GM18873 (cell line): ENCODE data around the gene GJE1.
"Not testable (repeated sequence)": the region's sequence is repeated elsewhere in the genome, so short reads cannot be mapped to it uniquely, and the experiment has no call there.

Source experiments
- ATAC-seq: cut with Tn5 transposase; IDR thresholded peaks from one replicate; pipeline ENCODE4 v1.9.1; 2021; ENCODE audit warnings: mild to moderate bottlenecking, moderate library complexity, moderate number of reproducible peaks; ENCODE audit not compliant: unreplicated experiment, low FRiP score

Gene GJE1, protein sequence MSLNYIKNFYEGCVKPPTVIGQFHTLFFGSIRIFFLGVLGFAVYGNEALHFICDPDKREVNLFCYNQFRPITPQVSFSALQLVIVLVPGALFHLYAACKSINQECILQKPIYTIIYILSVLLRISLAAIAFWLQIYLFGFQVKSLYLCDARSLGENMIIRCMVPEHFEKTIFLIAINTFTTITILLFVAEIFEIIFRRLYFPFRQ

DNA sequence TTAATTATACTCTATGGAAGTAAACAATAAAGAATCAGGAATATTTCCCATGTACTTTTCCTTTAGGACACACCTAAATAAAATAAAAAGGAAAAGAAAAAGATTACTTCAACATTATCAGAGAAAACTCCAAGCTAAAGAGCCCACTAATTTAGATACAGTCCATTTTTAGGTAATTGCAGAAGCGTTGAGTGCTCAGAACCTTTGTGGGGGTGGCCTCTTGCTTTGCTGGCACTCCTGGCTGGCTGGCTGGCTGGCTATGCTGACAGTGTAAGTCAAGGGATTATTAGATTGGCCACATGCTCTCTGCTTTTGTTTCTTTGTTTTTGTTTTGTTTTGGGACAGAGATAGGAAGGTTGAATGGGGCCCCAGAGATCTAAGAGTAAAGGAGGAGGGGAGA lies at the start of gene GJE1:
GJE1 (plus strand) TSS at position 301 of the 400 bp plus-strand sequence. CDS start 234 bp downstream, outside the sequence.
- ATAC-seq, result no peak

DNA sequence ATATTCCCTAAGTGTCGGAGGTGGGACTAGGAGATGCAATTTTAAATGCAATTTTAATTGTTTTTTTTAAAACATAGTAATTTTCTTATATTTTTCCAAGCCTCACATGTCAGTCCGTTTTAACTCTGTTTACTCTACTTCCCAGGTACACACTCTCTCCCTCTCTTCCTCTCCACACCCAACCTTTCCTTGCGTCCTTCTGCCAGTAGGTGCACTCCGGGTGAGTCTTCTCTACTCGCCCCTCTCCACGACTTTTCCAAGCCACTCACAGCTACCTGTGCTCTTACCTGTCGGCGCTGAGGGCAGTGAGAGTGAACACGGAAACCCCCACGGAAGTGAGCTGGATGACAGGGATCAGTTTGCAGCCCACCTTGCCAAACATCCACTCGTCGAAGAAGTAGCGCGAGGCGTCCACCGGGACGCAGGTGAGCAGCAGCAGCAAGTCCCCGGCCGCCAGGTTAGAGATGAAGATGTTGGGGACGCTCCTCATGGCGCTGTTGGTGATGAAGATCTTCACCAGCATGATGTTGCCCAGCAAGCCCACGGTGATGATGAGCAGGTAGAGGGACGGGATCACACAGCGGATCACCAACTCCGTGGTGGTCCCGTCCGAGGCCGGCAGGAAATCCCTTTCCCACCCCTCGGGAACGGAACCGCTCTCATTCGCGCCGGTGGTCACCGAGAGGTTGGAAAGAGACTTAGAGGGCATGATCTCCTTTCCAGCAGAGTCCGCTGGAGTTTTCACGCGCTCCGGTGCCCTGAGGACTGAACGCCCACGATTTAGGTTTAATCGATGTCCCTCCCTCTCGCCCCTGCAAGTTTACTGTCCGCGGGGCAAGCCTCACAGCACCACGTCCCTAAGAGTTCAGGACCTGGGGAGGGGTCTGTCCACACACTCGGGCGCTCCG lies 44.5 kb upstream of the GJE1 start:
- no peak for ATAC-seq

DNA sequence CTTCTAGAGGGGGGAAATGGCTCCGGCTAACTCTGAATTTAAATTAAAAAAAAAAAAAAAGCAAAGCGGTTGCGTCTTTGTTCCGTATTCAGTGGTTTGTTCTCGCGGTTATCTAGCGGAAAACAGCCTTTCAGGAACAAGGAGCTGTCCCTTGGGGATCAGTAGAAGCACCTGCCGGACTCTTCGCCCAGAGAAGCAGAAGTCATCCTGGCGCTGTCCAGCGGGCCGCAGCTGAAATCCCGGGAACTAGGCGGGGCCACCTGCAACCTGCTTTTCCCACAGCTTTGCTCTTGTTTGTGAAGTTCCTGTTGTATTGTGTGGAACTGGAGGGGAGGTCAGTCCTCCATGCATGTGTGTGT lies 43.9 kb upstream of the GJE1 start:
- ATAC-seq, result no peak

DNA sequence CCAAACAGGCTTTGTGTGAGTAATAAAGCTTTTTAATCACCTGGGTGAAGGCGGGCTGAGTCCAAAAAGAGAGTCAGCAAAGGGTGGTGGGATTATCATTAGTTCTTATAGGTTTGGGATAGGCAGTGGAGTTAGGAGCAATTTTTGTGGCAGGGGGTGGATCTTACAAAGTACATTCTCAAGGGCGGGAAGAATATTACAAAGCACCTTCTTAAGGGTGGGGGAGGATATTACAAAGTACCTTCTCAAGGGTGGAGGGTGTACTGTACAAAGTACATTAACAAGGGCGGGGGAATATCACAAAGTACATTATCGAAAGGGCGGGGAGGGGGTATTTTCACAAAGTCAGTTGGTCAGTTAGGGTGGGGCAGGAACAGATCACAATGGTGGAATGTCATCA lies 27.9 kb upstream of the GJE1 start:
- ATAC-seq, result not testable (repeated sequence)

DNA sequence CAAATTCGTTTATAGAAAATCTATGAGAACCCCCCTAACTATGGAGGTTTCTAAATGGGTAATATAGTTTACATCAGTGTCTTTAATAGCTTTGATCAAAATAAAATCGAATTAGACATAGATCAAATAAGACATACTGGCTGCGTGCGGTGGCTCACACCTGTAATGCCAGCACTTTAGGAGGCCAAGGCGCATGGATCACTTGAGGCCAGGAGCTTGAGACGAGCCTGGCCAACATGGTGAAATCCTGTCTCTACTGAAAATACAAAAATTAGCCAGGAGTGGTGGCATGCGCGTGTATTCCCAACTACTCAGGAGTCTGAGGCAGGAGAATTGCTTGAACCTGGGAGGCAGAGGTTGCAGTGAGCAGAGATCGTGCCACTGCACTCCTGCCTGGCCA lies 21.9 kb upstream of the GJE1 start:
- ATAC-seq, result not testable (repeated sequence)

DNA sequence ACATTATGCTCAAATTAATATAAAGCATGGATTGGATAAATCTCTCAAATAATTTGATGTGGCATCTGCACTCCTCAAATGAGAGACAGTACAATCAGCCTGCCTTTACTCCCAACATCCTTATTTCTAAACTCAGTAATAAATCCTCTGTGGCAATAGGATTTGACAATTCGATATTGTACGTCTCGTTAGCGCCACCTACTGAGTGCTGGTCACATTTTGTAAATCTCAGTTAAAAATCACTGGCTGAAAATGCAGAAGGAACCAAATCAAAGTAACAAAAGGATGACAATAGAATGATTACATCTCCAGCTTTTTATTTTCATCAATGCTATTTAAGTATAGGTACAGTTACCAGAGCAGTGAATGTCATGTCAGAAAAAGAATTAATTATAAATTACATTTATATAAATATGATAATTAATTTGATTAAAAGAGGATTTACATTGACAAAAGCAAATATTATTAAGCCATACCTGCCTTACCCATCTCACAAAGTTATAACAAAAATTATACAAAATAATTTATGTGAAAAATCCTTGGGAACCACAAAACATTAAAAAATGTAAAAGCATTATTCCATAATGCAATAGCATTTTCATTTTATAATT lies 20.2 kb upstream of the GJE1 start:
- no peak for ATAC-seq

DNA sequence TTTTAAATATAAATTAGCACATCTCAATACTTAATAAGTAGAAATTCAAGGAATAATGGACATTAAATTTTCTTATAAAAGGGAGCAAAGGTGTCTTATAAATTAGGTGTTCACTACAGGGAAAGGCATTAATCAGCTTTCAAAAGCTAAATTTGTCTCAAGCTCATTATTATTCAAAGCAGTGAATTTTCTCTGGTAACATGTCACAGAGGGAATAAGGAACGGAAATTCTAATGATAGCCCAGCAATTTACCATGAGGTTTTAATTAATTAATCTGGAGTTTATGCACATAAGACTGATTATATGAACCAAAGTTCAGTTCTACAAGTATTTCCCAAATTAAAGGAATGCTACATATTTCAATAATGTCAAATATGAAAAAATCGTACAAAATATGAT lies 15.4 kb upstream of the GJE1 start:
- ATAC-seq, result no peak

DNA sequence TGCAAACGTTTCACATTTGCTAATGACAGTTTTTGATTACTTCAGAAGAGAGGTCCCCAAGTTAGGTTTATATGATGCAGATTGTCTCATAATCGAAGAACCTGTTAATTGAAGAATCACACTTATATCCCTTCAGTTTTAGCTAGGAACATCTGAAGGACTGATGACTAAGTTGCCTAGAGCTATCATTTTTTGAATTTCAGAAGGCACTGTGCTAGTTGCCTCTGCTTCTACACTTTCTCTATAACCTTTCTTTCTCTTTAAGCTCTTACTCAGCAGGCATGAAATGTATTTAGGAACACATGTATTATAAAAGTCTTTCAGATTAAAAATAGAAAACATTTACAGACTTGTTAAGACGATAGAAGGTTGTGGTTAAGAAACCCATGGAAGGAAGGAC lies 14.4 kb upstream of the GJE1 start:
- ATAC-seq, result no peak

DNA sequence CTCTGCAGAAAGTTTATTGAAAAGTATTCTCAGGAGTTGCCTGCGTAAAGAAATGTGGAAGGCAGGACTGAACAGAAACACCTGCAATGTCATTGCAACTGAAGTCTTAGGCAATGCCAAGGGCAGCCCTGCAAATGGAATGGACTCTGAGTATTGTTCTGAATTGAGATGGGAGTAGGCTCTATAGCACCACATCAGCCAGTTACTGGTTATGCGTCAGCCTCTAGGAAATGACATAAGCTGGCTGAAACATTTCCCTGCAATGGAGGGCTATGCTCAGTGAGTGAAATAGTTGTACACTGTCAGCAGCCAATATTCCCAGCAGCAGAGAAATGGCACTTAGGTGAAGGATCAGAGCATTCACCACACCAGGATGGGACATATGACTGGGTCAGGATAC lies 13.8 kb upstream of the GJE1 start:
- ATAC-seq, result no peak

DNA sequence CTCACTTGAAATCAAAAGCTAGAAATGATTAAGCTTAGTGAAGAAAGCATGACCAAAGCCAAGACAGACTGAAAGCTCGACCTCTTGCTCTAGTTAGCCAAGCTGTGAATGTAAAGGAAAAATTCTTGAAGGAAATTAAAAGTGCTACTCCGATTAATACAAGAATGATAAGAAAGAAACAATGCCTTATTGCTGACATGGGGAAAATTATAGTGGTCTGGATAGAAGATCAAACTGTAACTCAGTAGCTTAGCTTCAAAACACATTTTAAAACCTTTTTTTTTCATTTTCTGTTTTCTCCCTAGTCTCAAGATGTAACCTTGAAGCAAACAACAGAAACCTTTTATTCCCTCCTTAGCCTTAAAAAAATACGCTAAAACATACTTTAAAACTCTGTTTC lies 11.4 kb upstream of the GJE1 start:
- ATAC-seq, result no peak

DNA sequence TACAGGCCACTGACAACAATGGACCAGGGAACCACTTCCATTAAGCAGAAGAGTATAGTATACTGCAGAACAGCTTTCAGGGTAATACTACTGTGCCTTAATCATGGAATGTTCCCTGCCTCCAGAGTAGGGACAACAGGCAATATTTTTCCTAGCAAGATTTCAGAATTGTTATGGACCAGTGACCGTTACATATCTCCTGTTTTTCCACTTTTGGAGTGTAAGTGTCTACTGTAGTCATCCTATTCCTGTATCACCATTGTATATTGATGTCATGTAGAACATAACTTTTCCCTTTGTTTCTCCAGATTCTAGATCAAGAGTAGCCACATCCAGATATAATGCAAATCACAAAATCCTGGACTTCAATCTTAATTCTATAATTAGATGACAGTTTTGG lies 1.9 kb upstream of the GJE1 start:
- no peak for ATAC-seq

DNA sequence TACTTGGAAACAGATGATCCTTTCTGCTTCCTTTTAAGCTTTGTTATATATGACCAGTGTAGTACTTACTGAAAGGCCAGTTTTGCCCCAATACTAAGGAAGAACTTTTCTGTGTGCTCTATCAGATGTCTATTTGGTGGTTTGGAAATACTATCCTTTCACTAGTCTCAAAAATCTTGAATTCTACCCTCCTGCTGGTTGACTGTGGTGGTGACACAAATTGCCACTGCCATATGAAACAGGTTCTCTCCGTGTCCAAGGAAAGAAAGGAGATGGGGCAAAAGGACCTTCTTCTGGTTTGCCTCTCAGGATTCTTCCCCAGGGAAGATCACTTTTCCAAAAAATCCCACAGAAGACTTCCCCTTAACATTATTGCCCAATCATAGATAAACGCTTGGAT lies 6.2 kb downstream of the GJE1 start:
- ATAC-seq, result no peak

DNA sequence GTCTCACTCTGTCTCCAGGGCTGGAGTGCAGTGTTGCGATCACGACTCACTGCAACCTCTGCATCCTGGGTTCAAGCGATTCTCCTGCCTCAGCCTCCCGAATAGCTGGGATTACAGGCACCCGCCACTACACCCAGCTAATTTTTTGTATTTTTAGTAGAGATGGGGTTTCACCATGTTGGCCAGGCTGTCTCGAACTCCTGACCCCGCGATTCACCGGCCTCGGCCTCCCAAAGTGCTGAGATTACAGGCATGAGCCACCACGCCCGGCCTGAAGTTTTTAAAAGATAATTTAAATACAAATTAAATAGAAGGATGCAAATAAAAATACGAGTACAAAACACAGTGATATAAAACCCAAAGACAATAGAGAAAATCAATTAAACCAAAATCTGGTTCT lies 8.8 kb downstream of the GJE1 start:
- ATAC-seq, result not testable (repeated sequence)

DNA sequence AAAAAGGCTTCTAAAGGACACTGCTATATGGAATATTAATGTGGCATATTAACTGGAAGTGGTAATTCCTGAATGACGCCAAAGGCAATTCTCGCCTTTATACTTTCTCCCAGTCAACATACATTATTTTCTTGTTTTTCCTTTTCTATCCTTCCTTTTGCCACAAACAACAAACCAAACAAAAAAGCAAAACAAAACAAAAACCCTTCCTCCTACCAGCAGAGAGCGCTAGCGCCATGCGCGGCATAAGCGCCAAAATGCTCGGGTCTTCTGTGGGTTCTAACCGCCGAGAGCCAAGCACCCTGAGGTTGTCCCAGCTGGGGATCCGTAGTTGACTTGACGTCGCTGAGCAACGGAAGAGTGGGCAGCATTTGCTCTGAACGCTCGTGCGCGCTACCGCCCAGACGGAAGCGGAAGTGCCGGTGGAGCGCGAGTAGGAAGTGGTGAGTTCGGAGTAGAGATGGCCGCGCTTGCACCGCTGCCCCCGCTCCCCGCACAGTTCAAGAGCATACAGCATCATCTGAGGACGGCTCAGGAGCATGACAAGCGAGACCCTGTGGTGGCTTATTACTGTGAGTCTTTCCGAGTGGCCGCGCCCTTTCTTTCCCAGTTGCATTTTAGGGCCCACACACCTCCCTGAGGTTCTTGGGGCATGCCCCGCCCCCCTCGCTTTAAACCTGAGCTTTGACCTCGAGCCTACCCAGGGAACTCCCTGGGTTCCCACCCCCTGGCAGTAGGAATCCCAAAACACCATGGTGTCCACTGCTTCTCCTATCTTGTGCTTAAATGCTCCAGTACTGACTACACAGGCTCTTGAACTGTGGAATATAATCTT lies 14.3 kb downstream of the GJE1 start, which contains the start of the genes NMBR and VTA1:
NMBR (minus strand) TSS at position 295 of the 835 bp plus-strand sequence. CDS start 58,464 bp downstream, outside the sequence.
VTA1 (plus strand) TSS at position 436 of the 835 bp plus-strand sequence; CDS start at position 461, 25 bp downstream.
- ATAC-seq, result peak; percentile 99

DNA sequence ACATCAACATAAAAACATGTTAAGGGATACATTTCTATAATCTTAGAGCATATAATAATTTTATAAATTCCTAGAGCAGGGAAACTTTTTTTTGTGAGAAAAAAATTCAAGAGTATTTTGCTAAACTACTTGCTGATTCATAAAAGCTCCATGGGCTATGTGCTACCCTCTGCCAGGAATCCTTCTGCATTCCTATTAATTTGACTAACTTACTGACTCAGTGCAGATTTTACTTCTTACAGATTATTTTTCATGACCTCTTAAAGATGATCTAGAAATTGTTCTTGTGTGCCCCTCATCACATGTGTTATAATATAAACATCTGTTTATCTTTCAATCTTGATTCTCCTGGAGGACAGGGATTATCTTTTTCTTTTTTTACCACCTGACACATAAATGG lies 20.0 kb downstream of the GJE1 start:
- no peak for ATAC-seq

DNA sequence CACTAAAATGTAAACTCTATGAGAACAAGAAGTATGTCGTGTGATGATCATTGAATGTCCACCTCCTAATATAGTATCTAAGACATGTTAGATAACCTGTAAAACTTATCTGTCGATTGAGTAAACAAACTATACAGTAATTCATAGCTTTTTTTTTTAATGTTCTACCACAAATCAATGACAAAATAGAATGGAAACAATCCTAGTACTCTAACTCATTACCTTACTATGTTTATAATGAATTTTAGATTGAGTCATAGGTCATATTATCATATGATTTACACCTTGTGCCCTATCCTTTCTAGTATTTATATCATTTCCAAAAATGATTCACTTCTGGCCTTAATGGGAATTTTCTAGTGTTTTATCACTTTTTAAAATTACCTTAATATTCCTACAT lies 20.5 kb downstream of the GJE1 start:
- no peak for ATAC-seq

DNA sequence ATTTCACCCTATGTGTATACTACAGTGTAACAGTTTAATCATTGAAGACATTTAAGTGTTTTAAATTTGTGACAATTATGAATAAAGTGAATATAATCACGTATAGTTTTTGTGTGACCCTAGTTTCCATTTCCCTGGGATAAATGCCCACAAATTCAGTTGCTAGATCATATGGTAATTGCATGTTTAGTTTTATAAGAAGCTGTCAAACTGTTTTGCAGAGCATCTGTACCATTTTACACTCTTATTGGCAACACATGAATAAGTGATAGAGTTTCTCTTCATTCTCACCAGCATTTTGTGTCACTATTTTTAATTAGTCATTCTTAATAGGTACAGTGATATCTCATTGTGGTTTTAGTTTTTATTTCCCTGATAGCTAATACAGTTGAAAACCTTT lies 21.6 kb downstream of the GJE1 start:
- no peak for ATAC-seq

DNA sequence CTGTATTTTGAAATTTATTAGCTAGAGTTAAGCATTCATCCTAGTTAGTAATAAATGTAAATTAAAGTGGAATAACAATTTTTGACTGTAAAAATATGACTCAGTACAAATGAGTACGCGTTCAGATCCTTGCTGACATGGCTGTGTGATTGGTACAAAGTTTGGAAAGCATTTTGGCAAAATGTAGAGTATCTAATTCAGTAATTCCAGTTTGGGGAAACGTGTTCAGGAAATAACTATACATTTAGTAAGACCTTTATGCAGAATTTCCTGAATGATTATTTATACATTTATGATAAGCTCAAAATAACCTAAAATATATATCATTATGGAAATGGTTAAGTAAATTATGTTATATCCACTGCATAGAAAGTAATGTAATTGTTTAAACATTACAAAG lies 22.4 kb downstream of the GJE1 start:
- ATAC-seq, result no peak

DNA sequence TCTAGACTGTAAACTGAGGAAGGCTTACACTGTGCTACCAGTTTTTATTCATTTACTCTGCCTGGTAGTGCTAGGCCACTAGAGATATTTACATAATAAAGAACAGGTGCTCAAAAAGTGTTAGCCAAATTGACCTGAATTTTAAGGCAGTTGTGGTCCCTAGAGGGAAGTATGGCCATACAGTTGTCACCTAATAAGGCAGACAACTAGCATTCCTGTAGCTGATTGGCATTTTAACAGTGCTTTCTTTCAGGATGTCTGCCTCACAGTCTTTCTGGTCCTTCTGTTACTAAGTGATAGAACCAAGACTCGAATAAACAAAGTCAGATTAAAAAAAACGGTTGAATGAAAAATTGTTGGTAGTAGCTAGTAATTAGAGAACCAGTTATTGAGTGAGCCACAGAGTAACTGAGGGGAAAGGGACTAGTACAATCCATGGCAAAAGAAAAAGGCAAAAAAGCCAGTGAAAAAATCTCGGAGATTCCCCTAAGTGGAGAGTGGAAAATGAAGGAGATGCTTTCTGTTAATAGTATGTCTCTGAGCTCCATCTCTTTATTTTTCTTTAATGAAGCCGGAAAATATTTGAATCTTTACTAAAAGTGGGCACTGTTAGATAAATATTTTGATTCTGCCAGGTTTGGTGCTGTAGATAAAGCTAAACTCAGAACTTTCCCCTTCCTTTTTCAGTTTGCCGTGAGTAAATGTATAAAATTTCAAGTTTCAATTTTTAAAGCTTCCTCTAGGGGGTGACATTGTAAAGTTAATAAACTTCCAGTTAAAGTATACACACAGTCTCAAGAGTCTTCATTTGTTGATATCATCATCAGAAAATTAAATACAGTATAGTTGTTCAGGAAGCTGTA lies 23.4 kb downstream of the GJE1 start:
- ATAC-seq, result no peak

DNA sequence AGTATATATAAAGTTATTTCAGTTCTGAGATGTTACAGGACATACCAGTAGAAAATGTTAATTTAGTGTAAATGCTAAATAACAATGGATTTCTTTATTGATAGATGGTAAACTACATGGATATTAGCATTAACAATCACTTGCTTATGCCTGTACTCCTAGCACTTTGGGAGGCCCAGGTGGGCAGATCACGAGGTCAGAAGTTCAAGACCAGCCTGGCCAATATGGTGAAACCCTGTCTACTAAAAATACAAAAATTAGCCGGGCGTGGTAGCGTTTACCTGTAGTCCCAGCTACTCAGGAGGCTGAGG lies 24.0 kb downstream of the GJE1 start:
- not testable (repeated sequence) for ATAC-seq
